Measurements from ENCODE around the gene OR6N1. TPM values are rescaled to one million over a fixed set of nuclear protein-coding genes. Genes with fewer than 3 reads are reported as not detected.
A peak's percentile ranks its signal among the peaks of the same experiment; 100 is the strongest.

OR6N1 gene
- total and polyA plus RNA-seq, 9 of the 15 experiments (the other 6 are each of a cell fraction or from before 2014, with no cell fraction given), result 0.01 to 0.07 TPM; not detected in 7

DNA sequence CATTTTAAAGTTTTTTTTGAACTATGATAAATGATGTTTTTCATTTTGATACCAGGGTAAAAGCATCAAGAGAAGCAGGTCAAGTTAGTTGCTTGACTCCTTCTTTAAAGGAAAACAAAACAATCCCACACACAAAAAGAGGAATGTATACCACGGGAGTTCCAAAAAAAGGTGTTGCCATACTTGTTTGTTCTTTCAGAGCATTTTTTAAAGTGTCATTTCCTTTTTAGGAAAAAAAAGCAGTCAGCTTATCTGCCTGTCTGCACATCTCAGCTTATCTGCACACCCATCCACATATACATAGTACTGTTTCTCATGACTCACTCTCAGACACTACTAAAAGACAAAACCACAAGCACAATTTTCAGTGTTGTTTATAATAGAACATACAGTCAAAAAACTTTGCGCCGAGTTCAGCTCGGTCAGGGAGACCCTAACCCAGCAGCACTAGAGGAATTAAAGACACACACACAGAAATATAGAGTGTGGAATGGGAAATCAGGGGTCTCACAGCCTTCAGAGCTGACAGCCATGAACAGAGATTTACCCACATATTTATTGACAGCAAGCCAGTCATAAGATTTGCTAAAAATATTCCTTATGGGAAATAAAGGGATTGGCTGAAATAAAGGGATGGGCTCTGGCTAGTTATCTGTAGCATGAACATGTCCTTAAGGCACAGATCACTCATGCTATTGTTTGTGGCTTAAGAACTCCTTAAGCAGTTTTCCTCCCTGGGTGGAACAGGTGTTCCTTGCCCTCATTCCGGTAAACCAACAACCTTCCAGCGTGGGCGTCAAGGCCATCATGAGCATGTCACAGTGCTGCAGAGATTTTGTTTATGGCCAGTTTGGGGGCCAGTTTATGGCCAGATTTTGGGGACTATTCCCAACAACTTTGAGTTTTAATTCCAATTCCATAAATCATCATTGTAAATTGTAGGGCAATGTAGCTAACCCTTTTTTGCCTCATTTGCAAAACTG lies 47.8 kb upstream of the OR6N1 start (continued):
- TF ChIP-seq, protein P1, sequence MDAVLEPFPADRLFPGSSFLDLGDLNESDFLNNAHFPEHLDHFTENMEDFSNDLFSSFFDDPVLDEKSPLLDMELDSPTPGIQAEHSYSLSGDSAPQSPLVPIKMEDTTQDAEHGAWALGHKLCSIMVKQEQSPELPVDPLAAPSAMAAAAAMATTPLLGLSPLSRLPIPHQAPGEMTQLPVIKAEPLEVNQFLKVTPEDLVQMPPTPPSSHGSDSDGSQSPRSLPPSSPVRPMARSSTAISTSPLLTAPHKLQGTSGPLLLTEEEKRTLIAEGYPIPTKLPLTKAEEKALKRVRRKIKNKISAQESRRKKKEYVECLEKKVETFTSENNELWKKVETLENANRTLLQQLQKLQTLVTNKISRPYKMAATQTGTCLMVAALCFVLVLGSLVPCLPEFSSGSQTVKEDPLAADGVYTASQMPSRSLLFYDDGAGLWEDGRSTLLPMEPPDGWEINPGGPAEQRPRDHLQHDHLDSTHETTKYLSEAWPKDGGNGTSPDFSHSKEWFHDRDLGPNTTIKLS (IDR thresholded peaks at IDR 0.05; ENCODE audit: borderline replicate concordance, low read depth), result no peak
- no peak for TF ChIP-seq ZNF431 (CRISPR knock-in tag; IDR thresholded peaks at IDR 0.05)
- TF ChIP-seq POLR3G (IDR thresholded peaks at IDR 0.05; ENCODE audit: extremely low read depth, insufficient read length, insufficient replicate concordance), result no peak
- TF ChIP-seq LARP7 (IDR thresholded peaks at IDR 0.05), result no peak
- TF ChIP-seq TRIM24 (IDR thresholded peaks at IDR 0.05), result peak; percentile 80 to 90
- peak; percentile 84 for TF ChIP-seq ZEB2 (IDR thresholded peaks at IDR 0.05)
- TF ChIP-seq HMGN3 (IDR thresholded peaks at IDR 0.05; ENCODE audit: borderline replicate concordance, extremely low read depth, insufficient read length, low read depth, low read length), result peak; percentile 48
- TF ChIP-seq, protein P2, sequence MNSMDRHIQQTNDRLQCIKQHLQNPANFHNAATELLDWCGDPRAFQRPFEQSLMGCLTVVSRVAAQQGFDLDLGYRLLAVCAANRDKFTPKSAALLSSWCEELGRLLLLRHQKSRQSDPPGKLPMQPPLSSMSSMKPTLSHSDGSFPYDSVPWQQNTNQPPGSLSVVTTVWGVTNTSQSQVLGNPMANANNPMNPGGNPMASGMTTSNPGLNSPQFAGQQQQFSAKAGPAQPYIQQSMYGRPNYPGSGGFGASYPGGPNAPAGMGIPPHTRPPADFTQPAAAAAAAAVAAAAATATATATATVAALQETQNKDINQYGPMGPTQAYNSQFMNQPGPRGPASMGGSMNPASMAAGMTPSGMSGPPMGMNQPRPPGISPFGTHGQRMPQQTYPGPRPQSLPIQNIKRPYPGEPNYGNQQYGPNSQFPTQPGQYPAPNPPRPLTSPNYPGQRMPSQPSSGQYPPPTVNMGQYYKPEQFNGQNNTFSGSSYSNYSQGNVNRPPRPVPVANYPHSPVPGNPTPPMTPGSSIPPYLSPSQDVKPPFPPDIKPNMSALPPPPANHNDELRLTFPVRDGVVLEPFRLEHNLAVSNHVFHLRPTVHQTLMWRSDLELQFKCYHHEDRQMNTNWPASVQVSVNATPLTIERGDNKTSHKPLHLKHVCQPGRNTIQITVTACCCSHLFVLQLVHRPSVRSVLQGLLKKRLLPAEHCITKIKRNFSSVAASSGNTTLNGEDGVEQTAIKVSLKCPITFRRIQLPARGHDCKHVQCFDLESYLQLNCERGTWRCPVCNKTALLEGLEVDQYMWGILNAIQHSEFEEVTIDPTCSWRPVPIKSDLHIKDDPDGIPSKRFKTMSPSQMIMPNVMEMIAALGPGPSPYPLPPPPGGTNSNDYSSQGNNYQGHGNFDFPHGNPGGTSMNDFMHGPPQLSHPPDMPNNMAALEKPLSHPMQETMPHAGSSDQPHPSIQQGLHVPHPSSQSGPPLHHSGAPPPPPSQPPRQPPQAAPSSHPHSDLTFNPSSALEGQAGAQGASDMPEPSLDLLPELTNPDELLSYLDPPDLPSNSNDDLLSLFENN (IDR thresholded peaks at IDR 0.05; ENCODE audit: low read depth in 2 of 2, low read length in 2 of 2), result peak in 1 of 2 experiments; percentile 85; a peak in 2 of 4 replicates
- TF ChIP-seq, protein P3, sequence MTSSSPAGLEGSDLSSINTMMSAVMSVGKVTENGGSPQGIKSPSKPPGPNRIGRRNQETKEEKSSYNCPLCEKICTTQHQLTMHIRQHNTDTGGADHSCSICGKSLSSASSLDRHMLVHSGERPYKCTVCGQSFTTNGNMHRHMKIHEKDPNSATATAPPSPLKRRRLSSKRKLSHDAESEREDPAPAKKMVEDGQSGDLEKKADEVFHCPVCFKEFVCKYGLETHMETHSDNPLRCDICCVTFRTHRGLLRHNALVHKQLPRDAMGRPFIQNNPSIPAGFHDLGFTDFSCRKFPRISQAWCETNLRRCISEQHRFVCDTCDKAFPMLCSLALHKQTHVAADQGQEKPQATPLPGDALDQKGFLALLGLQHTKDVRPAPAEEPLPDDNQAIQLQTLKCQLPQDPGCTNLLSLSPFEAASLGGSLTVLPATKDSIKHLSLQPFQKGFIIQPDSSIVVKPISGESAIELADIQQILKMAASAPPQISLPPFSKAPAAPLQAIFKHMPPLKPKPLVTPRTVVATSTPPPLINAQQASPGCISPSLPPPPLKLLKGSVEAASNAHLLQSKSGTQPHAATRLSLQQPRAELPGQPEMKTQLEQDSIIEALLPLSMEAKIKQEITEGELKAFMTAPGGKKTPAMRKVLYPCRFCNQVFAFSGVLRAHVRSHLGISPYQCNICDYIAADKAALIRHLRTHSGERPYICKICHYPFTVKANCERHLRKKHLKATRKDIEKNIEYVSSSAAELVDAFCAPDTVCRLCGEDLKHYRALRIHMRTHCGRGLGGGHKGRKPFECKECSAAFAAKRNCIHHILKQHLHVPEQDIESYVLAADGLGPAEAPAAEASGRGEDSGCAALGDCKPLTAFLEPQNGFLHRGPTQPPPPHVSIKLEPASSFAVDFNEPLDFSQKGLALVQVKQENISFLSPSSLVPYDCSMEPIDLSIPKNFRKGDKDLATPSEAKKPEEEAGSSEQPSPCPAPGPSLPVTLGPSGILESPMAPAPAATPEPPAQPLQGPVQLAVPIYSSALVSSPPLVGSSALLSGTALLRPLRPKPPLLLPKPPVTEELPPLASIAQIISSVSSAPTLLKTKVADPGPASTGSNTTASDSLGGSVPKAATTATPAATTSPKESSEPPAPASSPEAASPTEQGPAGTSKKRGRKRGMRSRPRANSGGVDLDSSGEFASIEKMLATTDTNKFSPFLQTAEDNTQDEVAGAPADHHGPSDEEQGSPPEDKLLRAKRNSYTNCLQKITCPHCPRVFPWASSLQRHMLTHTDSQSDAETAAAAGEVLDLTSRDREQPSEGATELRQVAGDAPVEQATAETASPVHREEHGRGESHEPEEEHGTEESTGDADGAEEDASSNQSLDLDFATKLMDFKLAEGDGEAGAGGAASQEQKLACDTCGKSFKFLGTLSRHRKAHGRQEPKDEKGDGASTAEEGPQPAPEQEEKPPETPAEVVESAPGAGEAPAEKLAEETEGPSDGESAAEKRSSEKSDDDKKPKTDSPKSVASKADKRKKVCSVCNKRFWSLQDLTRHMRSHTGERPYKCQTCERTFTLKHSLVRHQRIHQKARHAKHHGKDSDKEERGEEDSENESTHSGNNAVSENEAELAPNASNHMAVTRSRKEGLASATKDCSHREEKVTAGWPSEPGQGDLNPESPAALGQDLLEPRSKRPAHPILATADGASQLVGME (CRISPR knock-in tag; IDR thresholded peaks at IDR 0.05), result no peak
- TF ChIP-seq CHD2 (IDR thresholded peaks at IDR 0.05; ENCODE audit: low read depth, low read length), result no peak
- no peak for TF ChIP-seq SREBF2 (CRISPR knock-in tag; IDR thresholded peaks at IDR 0.05)
- no peak for TF ChIP-seq ZNF12 (CRISPR knock-in tag; IDR thresholded peaks at IDR 0.05)
- TF ChIP-seq CEBPG (CRISPR knock-in tag; IDR thresholded peaks at IDR 0.05), result no peak
- no peak for TF ChIP-seq CEBPG (tag; conservative IDR thresholded peaks at IDR 0.05 in 1 of 2, IDR thresholded peaks at IDR 0.05 in 1 of 2)
- no peak for TF ChIP-seq ATF1 (CRISPR knock-in tag; IDR thresholded peaks at IDR 0.05)
- peak; percentile 72 for TF ChIP-seq ATF1 (tag; IDR thresholded peaks at IDR 0.05)
- TF ChIP-seq ZNF584 (CRISPR knock-in tag; IDR thresholded peaks at IDR 0.05; ENCODE audit: low read depth), result peak; percentile 73; the same call in 1 of the 2 replicates

Measured in K562 (cell line).